RWPE1 (cell line): ENCODE data around the gene TCF7.

Experiments
- CTCF ChIA-PET: fragments of 350-600 bp; sonication (Branson Sonifier 250); formaldehyde crosslinking; extraction: SDS; loops from one replicate; lab custom pipeline; 2021; lab: Yijun Ruan, JAX
- POLR2A ChIA-PET: fragments of 400-600 bp; formaldehyde crosslinking; extraction: SDS; loops from one replicate; lab custom pipeline; 2020; ENCODE audit warnings: antibody characterized with exemption; ENCODE audit not compliant: low non-redundant PET; lab: Yijun Ruan, JAX
- DNase-seq: peaks from one replicate; pipeline ENCODE4 v3.0.0; 2012; ENCODE audit warnings: low spot score
- H3K27ac ChIP-seq: fragments of 450-650 bp; 2 replicates; pipeline ENCODE4 v1.5.1; 2017
- CTCF ChIP-seq: fragments of 450-650 bp; conservative IDR thresholded peaks from 2 replicates; pipeline ENCODE4 v1.5.1; 2017; ENCODE audit warnings: low read depth, mild to moderate bottlenecking

The TCF7 gene

GRCh38 chr5:134084022-134084565, 30.4 kb upstream of the TCF7 start:
- no peak overlapping the region for H3K27ac ChIP-seq
- TF ChIP-seq CTCF: no peak
- ChIA-PET POLR2A (no interaction called here), CTCF (interaction anchor here (0.5 to 2.4 kb wide), 5 partner anchors 12 to 482 kb away, joined by 3 to 10 read pairs (median 4); no protein-coding TSS in a partner anchor)
- no peak for DNase-seq

DNA sequence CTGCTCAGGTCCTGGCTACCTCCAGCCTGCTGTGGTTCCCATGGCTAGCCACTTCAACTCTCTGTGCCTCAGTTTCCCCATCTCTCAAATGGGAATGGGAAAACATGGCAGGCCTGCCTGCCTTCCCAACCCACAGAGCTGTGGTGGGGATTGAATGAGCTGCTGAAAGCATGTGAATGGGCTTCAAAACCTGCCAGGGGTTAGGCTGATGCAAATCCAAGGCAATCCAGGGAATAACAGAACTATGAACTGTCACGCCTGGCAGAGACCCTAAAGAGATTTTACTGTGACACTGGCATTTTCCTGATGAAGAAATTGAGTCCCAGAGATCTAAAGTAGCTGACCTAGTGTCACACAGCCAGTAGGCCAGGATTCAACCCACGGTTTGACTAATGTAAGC, 29.9 kb upstream of the TCF7 start:
- TF ChIP-seq CTCF: no peak
- DNase-seq: no peak
- POLR2A ChIA-PET: no interaction called here
- H3K27ac ChIP-seq: no peak overlapping the region
- CTCF ChIA-PET: interaction anchor here (0.6 to 2.4 kb wide), 3 partner anchors 13 to 45 kb away, joined by 3 to 10 read pairs (median 4); no protein-coding TSS in a partner anchor

DNA sequence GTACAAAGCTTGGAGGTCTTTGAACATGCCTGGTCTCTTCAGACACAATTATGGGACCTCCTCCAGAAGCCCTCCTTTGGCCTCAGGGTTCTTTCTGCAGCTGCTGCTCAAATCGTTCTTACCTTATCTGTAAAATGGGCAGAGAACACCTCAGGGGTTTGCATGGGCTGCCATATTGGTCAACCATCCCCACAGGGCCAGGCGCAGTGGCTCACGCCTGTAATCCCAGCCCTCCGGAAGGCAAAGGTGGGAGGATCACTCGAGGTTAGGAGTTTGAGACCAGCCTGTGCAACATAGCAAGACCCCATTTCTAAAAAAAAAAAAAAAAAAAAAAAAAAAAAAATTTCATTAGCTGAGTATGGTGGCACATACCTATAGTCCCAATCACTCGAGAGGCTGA, 29.1 kb upstream of the TCF7 start:
- TF ChIP-seq CTCF: no peak
- POLR2A ChIA-PET: no interaction called here
- CTCF ChIA-PET: interaction anchor here (0.5 to 2.4 kb wide), 3 partner anchors 46 to 714 kb away, joined by 3 to 10 read pairs (median 4); no protein-coding TSS in a partner anchor
- no peak overlapping the region for H3K27ac ChIP-seq
- DNase-seq: no peak

DNA sequence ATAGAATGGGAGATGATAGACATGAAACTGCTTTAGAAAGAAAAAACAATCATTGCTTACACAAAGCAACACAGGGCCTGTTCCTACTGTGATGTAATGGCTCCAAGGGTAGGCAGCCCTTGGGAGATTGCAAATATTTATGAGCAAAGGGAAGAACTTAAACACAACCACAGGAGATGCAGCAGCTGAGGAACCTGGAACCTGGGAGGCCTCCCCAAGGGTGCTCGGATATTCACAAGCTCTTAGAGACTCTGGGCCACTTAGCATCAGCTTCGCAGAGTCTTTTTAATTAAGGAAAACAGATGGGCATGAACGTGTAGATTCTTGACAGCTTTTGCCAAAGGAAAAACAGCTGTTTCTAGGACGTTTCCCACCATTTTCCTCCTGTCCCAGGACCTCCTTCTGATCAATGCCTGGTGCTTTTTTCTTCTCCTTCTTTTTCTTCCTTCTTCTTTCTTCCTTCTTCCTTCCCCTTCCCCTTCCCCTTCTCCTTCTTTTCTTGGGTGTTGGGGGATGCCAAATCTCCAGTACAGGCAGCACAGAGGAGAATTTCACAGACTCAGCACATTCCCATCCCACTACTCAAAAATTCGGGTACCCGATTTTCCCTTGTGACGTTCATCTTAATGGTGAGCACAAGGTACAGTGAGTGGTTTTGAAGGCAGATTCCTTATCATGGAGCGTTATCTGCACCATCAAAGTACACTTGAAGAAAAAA, 28.1 kb upstream of the TCF7 start:
- H3K27ac ChIP-seq: no peak overlapping the region
- TF ChIP-seq CTCF: no peak
- no peak for DNase-seq
- POLR2A ChIA-PET: no interaction called here
- CTCF ChIA-PET: interaction anchor here (0.8 kb wide), 1 partner anchor 16 kb away, joined by 3 read pairs; no protein-coding TSS in a partner anchor

GRCh38 chr5:134086943-134087305, 27.6 kb upstream of the TCF7 start:
- DNase-seq: no peak
- no peak for TF ChIP-seq CTCF
- no peak overlapping the region for H3K27ac ChIP-seq
- ChIA-PET POLR2A (no interaction called here), CTCF (interaction anchor here (0.6 to 0.8 kb wide), 2 partner anchors 15 to 214 kb away, joined by 3 read pairs; no protein-coding TSS in a partner anchor)

- DNase-seq: no peak
- POLR2A ChIA-PET: no interaction called here
- CTCF ChIA-PET: interaction anchor here (1.8 to 3.5 kb wide), 2 partner anchors 13 to 49 kb away, joined by 10 to 18 read pairs; no protein-coding TSS in a partner anchor
Measured at GRCh38 chr5:134088291-134088690, 26.2 kb upstream of the TCF7 start.

More at GRCh38 chr5:134088291-134088690, 26.2 kb upstream of the TCF7 start:
- 0 out of 2 replicates have a peak overlapping the region, but pooled peaks have one; percentile 7 for H3K27ac ChIP-seq
- no peak for TF ChIP-seq CTCF
